HEK293 (cell line): ENCODE measurements around the gene PAIP2.

Source experiments
- ATF2 ChIP-seq: fragments of 450-650 bp; formaldehyde crosslinking; IDR thresholded peaks from 2 replicates; pipeline ENCODE4 v1.5.1; 2016; ENCODE audit warnings: missing biosample characterization, missing genetic modification characterization, low read depth
- CTCF ChIP-seq: fragments of 450-650 bp; formaldehyde crosslinking; IDR thresholded peaks from 2 replicates; pipeline ENCODE4 v1.5.1; 2016; ENCODE audit warnings: missing biosample characterization, missing genetic modification characterization
- OVOL3 ChIP-seq: fragments of 450-650 bp; formaldehyde crosslinking; IDR thresholded peaks from 2 replicates; pipeline ENCODE4 v1.5.1; 2016; ENCODE audit warnings: missing biosample characterization, missing genetic modification characterization
- PRDM2 ChIP-seq: fragments of 450-650 bp; formaldehyde crosslinking; IDR thresholded peaks from 2 replicates; pipeline ENCODE4 v1.5.1; 2016; ENCODE audit warnings: missing biosample characterization, missing genetic modification characterization, borderline replicate concordance
- REST ChIP-seq: fragments of 450-650 bp; formaldehyde crosslinking; IDR thresholded peaks from 2 replicates; pipeline ENCODE4 v1.5.1; 2016; ENCODE audit warnings: missing biosample characterization, missing genetic modification characterization
- SP2 ChIP-seq: fragments of 450-650 bp; formaldehyde crosslinking; IDR thresholded peaks from 2 replicates; pipeline ENCODE4 v1.5.1; 2016; ENCODE audit warnings: missing biosample characterization, missing genetic modification characterization
- ZFP41 ChIP-seq: fragments of 450-650 bp; formaldehyde crosslinking; IDR thresholded peaks from 2 replicates; pipeline ENCODE4 v1.5.1; 2016; ENCODE audit warnings: missing biosample characterization, missing genetic modification characterization, borderline replicate concordance
- ZNF274 ChIP-seq, 2 experiments: fragments of 200-500 bp in 1 of 2; fragments of 450-650 bp in 1 of 2; sonication (Bioruptor generic) in 1 of 2; formaldehyde crosslinking in 1 of 2; IDR thresholded peaks; 2 replicates each; pipeline versions ENCODE4 v1.5.1 to v1.6.1; 2014 to 2016; ENCODE audit warnings: borderline replicate concordance in 1 of 2, inconsistent platforms in 1 of 2, low read length in 1 of 2, missing biosample characterization in 1 of 2, missing genetic modification characterization in 1 of 2
- ZNF292 ChIP-seq: fragments of 450-650 bp; formaldehyde crosslinking; IDR thresholded peaks from 2 replicates; pipeline ENCODE4 v1.5.1; 2016; ENCODE audit warnings: low read depth, missing biosample characterization, missing genetic modification characterization, borderline replicate concordance
- ZNF423 ChIP-seq: fragments of 450-650 bp; formaldehyde crosslinking; IDR thresholded peaks from 2 replicates; pipeline ENCODE4 v1.5.1; 2016; ENCODE audit warnings: missing biosample characterization, missing genetic modification characterization
- ZNF585B ChIP-seq: fragments of 450-650 bp; formaldehyde crosslinking; IDR thresholded peaks from 2 replicates; pipeline ENCODE4 v1.5.1; 2016; ENCODE audit warnings: missing biosample characterization, missing genetic modification characterization
- ZNF660 ChIP-seq: fragments of 450-650 bp; IDR thresholded peaks from 2 replicates; pipeline ENCODE4 v1.5.1; 2018; ENCODE audit warnings: missing biosample characterization, mild to moderate bottlenecking, missing genetic modification characterization

- no peak for TF ChIP-seq SP2
- TF ChIP-seq CTCF (tag by site-specific recombination): no peak
- TF ChIP-seq ZFP41 (tag by site-specific recombination): no peak
- no peak for TF ChIP-seq REST
- TF ChIP-seq ATF2: no peak
- no peak for TF ChIP-seq ZNF274 (IDR thresholded peaks at IDR 0.05; ENCODE audit: low read length)
- no peak for TF ChIP-seq ZNF274 (tag by site-specific recombination; IDR thresholded peaks at IDR 0.05; ENCODE audit: borderline replicate concordance)
- TF ChIP-seq ZNF660: no peak
- no peak for TF ChIP-seq ZNF423 (tag by site-specific recombination)
- no peak for TF ChIP-seq OVOL3
- no peak for TF ChIP-seq ZNF585B (tag by site-specific recombination)
- TF ChIP-seq ZNF292 (tag by site-specific recombination): no peak
- TF ChIP-seq PRDM2: no peak
Measured at GRCh38 chr5:139360384-139360783, 18.7 kb downstream of the PAIP2 start.
